Sigmoid colon (tissue), 7 donors: ENCODE measurements around the gene NFIA. TPM values are rescaled to one million over a fixed set of nuclear protein-coding genes. Genes with fewer than 3 reads are reported as not detected.

Experiments
- DNase-seq: peaks from one replicate; pipeline ENCODE4 v3.0.0-alpha.2; 2019
- H3K27ac ChIP-seq, 4 donors: fragments of 200-600 bp; sonication (generic); one replicate each; pipeline ENCODE4 v1.5.1; 2016 to 2019; ENCODE audit warnings: mild to moderate bottlenecking in 1 of 4
- H3K27me3 ChIP-seq, 3 donors: fragments of 200-600 bp; sonication (generic); one replicate each; pipeline ENCODE4 v1.5.1; 2019; ENCODE audit warnings: mild to moderate bottlenecking in 1 of 3
- H3K36me3 ChIP-seq, 4 donors: fragments of 200-600 bp; sonication (generic); one replicate each; pipeline ENCODE4 v1.5.1; 2016 to 2019
- H3K4me1 ChIP-seq, 4 donors: fragments of 200-600 bp; sonication (generic); one replicate each; pipeline ENCODE4 v1.5.1; 2017 to 2019
- H3K4me3 ChIP-seq, 4 donors: fragments of 200-600 bp; sonication (generic); one replicate each; pipeline ENCODE4 v1.5.1; 2017 to 2019; ENCODE audit warnings: mild to moderate bottlenecking in 2 of 4, moderate library complexity in 1 of 4
- H3K9me3 ChIP-seq, 4 donors: fragments of 200-600 bp in 3 of 4; sonication (generic) in 3 of 4; one replicate each; pipeline versions ENCODE4 v1.5.1 to v1.6.1; 2013 to 2019
- EP300 ChIP-seq, 4 donors: sonication (generic); formaldehyde crosslinking; IDR thresholded peaks; one replicate each; pipeline ENCODE4 v1.6.1; 2017; ENCODE audit warnings: antibody characterized with exemption in 4 of 4
- POLR2A ChIP-seq, 2 donors: fragments of 450-650 bp; IDR thresholded peaks; one replicate each; pipeline ENCODE4 v1.6.1; 2016; ENCODE audit warnings: antibody characterized with exemption in 2 of 2, mild to moderate bottlenecking in 2 of 2, moderate library complexity in 2 of 2
- POLR2AphosphoS5 ChIP-seq, 4 donors: sonication (generic); formaldehyde crosslinking; IDR thresholded peaks; one replicate each; pipeline ENCODE4 v1.6.1; 2017; ENCODE audit warnings: antibody characterized with exemption in 4 of 4
- WGBS, 2 donors: extraction: QIAGEN DNeasy Blood & Tissue Kit; methylation state at CpG; one replicate each; pipeline ENCODE4 v1.1.7; 2013; 5-methylcytosine and 5-hydroxymethylcytosine counted together
- intact Hi-C: fragments of 100-400 bp; cut with DNase I; formaldehyde crosslinking; loops from one replicate; pipeline ENCODE4 v1.15.1; 2023
- polyA plus RNA-seq, 3 donors: library from polyadenylated mRNA; stranded (reverse); fragments of 200-250 nt; gene quantifications; one replicate each; pipeline ENCODE4 v1.2.3, GENCODE V29; 2013
- total RNA-seq, 4 donors: library from RNA; depleted of rRNA; stranded (reverse); fragments of >200 nt; gene quantifications; one replicate each; pipeline ENCODE4 v1.1.0, GENCODE V29; 2016
- TF ChIP-seq, protein P1 (sequence below), 4 experiments: fragments of 450-650 bp in 3 of 4; fragments of 200-600 bp in 1 of 4; IDR thresholded peaks; one replicate each; pipeline ENCODE4 v1.5.1; 2016 to 2019; ENCODE audit warnings: antibody characterized with exemption in 4 of 4, mild to moderate bottlenecking in 3 of 4, moderate library complexity in 2 of 4
- donor health status: healthy with polysubstance abuse.
- donor health status: Bipolar disorder and iron deficiency.
- donor health status: healthy.

NFIA gene
- total and polyA plus RNA-seq, 7 donors: 2.3 to 154 (median 79.7) TPM

DNA sequence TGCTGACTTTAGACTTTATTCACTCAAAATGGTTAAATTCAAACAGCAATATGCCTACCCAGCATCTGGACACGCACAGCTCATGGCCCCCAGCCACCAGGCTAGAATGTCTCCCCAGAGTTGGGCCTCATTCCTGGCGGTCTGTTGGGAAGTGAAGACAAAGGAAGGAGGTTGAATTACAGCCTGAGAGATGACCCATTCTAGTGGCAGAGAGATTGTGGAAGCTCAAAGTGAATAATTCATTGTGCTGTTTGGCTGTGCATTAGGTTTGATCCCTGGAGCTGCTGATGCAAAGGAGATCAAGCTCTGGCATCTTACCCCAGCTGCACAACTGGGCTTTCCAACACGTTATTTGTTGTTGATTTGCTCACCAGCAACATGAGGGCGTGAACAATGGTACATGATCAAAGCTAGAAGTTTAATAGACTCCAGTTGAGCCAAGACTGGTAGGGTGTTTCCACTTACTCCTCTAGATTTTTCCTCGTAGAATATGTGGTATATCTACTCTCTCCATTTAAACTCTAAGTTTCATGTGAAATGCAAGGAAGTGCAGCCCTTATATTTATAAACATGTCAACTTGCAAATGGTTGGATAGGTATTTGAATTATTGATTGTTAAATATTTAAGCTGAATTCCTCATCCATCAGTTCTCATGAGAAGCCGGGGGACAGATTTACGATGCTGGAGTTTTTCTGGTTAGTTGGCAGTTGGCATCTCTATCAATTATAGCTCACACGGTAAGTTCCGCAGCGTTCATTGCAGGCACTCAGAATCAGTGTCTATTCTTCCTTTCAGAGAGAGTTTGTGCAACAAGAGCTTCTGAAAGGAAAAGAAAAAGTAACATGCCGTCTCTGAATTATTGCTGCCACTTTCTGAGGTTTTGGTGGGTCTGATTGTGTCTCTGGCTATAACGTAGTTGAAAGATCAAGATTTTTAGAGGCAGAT, 419.9 kb downstream of the NFIA start:
- no peaks in the 10 kb centered on the region for H3K4me1 ChIP-seq
- no peaks in the 10 kb centered on the region for H3K9me3 ChIP-seq
- intact Hi-C loops: no loop called here
- DNase-seq: no peak
- H3K27ac ChIP-seq: no peak overlapping the region
- no peaks in the 10 kb centered on the region for H3K36me3 ChIP-seq
- 62 to 77% methylated on average over 12 of the region's 12 CpGs for WGBS, 2 donors
- no peak overlapping the region for H3K4me3 ChIP-seq
- TF ChIP-seq EP300 (IDR thresholded peaks at IDR 0.05) (no peak), POLR2AphosphoS5 (IDR thresholded peaks at IDR 0.05) (no peak), POLR2A (IDR thresholded peaks at IDR 0.05) (no peak)
- TF ChIP-seq, protein P1, sequence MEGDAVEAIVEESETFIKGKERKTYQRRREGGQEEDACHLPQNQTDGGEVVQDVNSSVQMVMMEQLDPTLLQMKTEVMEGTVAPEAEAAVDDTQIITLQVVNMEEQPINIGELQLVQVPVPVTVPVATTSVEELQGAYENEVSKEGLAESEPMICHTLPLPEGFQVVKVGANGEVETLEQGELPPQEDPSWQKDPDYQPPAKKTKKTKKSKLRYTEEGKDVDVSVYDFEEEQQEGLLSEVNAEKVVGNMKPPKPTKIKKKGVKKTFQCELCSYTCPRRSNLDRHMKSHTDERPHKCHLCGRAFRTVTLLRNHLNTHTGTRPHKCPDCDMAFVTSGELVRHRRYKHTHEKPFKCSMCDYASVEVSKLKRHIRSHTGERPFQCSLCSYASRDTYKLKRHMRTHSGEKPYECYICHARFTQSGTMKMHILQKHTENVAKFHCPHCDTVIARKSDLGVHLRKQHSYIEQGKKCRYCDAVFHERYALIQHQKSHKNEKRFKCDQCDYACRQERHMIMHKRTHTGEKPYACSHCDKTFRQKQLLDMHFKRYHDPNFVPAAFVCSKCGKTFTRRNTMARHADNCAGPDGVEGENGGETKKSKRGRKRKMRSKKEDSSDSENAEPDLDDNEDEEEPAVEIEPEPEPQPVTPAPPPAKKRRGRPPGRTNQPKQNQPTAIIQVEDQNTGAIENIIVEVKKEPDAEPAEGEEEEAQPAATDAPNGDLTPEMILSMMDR (IDR thresholded peaks at IDR 0.05): no peak
- H3K27me3 ChIP-seq: no peaks in the 10 kb centered on the region

DNA sequence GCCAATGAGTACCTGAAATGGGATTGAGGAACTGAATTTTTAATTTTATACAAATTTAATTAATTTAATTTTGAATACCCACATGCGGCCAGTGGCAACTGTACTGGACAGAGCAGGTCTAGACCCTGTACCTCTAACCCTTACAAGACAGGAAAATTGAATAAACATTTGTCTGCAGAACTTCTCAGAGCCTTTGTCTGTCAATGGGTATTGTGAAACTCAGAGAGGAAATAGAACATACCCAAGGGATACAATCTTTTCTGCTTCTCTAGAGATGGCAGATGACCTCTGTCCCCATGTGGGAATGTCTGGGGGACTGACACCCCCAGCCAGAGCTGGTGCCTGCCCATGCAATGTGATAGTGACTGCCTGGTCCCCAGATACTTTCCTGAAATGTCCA, 421.9 kb downstream of the NFIA start:
- H3K27me3 ChIP-seq: no peaks in the 10 kb centered on the region
- no peaks in the 10 kb centered on the region for H3K36me3 ChIP-seq
- no peak overlapping the region for H3K27ac ChIP-seq
- intact Hi-C loops: no loop called here
- TF ChIP-seq POLR2A (IDR thresholded peaks at IDR 0.05) (no peak), POLR2AphosphoS5 (IDR thresholded peaks at IDR 0.05) (no peak), EP300 (IDR thresholded peaks at IDR 0.05) (no peak)
- TF ChIP-seq, protein P1 (IDR thresholded peaks at IDR 0.05): no peak
- no peaks in the 10 kb centered on the region for H3K4me1 ChIP-seq
- WGBS, 2 donors: 94 to 98% methylated on average over 1 of the region's 1 CpG
- H3K9me3 ChIP-seq: no peaks in the 10 kb centered on the region
- DNase-seq: no peak
- H3K4me3 ChIP-seq: no peak overlapping the region

DNA sequence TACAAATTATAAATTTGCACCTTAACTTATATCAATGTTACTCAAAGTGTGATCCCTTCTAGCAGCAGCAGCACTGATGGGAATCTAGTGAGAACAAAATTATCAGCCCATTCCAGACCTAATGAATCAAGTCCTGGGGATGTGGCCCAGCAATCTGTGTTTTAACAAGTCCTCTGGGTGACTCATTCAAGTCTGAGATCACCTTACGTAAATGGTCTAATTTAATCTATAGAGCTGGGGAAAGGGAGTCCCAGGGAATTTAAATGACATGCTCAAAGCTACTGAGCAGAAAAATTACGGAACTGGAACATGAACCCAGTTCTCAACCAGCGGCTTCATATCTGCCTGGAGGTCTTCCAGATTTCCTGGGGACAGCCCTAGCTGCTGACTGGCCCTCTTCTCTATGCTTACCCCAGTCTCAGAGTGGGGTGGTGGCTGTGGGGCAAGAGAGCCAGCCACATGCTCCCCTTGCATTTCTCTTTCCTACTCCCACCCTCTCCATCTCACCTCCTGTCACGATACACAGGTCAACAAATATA, 422.6 kb downstream of the NFIA start:
- H3K4me3 ChIP-seq: no peak overlapping the region
- no peaks in the 10 kb centered on the region for H3K27me3 ChIP-seq
- H3K36me3 ChIP-seq: no peaks in the 10 kb centered on the region
- intact Hi-C loops: no loop called here
- H3K4me1 ChIP-seq: no peaks in the 10 kb centered on the region
- 91 to 95% methylated on average over 4 of the region's 4 CpGs for WGBS, 2 donors
- H3K27ac ChIP-seq: no peak overlapping the region
- no peaks in the 10 kb centered on the region for H3K9me3 ChIP-seq
- DNase-seq: no peak
- TF ChIP-seq, protein P1 (IDR thresholded peaks at IDR 0.05): no peak

DNA sequence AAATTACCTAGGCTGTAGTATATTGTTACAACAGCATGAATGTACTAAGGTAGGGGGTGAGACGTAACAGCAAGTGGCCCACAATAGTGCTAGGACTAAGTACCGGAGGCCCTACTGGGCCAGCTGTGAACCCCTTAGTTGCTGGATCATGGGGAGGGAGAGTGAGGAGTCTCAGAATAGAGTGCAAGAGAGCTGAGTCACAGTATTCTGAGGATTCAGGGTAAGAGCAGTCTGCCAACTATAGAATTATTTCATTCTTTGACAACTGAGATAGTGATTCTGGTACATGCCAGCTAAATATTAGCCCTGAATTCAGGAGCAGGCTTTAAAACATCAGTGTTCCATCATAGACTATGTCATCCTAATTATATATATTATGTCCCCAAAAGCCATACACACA, 423.9 kb downstream of the NFIA start:
- 94 to 96% methylated on average over 2 of the region's 2 CpGs for WGBS, 2 donors
- no peaks in the 10 kb centered on the region for H3K27me3 ChIP-seq
- H3K4me1 ChIP-seq: no peaks in the 10 kb centered on the region
- H3K4me3 ChIP-seq: no peak overlapping the region
- no peak for DNase-seq
- TF ChIP-seq POLR2A (IDR thresholded peaks at IDR 0.05): no peak
- no peak for TF ChIP-seq EP300 (IDR thresholded peaks at IDR 0.05)
- TF ChIP-seq POLR2AphosphoS5 (IDR thresholded peaks at IDR 0.05): no peak
- TF ChIP-seq, protein P1 (IDR thresholded peaks at IDR 0.05): no peak
- intact Hi-C loops: no loop called here
- H3K36me3 ChIP-seq: no peaks in the 10 kb centered on the region
- H3K9me3 ChIP-seq: no peaks in the 10 kb centered on the region
- no peak overlapping the region for H3K27ac ChIP-seq
